K562 (cell line): ENCODE results near the gene KMT2A. TPM values are rescaled to one million over a fixed set of nuclear protein-coding genes. Genes with fewer than 3 reads are reported as not detected.

Experiments used
- polyA plus RNA-seq, 8 experiments: library from polyadenylated mRNA; depleted of rRNA in 4 of 8; stranded (reverse) in 5 of 8; unstranded in 3 of 8; fragments of >200 nt; fragmentation: Nextera tagmentation in 2 of 8; fragmentation: Illumina TruSeq in 1 of 8; extraction: Ambion mirVana in 2 of 8; extraction: Trizol in 1 of 8; gene quantifications; 2 replicates each; pipeline versions ENCODE4 v1.2.1 to v1.2.3, GENCODE V29; 2011 to 2014; ENCODE audit warnings: inconsistent platforms in 1 of 8, missing spikeins in 1 of 8
- total RNA-seq, 7 experiments: library from RNA; depleted of rRNA in 6 of 7; stranded (reverse); fragments of >200 nt in 6 of 7; fragmentation: Illumina TruSeq in 2 of 7; extraction: Trizol in 2 of 7; gene quantifications; 2 replicates each; pipeline versions ENCODE4 v1.2.1 to v1.2.3, GENCODE V29; 2011 to 2021; ENCODE audit warnings: low replicate concordance in 1 of 7
- TF ChIP-seq, protein P1 (sequence below): fragments of 200-600 bp; sonication (generic); IDR thresholded peaks from one replicate; pipeline ENCODE4 v1.6.1; 2012; ENCODE audit warnings: mild to moderate bottlenecking, low read depth, low read length, inconsistent platforms

Gene KMT2A
- total and polyA plus RNA-seq, 9 of the 15 experiments (the other 6 are each of a cell fraction or from before 2014, with no cell fraction given) = 9.6 to 59.9 (median 32.6) TPM

DNA sequence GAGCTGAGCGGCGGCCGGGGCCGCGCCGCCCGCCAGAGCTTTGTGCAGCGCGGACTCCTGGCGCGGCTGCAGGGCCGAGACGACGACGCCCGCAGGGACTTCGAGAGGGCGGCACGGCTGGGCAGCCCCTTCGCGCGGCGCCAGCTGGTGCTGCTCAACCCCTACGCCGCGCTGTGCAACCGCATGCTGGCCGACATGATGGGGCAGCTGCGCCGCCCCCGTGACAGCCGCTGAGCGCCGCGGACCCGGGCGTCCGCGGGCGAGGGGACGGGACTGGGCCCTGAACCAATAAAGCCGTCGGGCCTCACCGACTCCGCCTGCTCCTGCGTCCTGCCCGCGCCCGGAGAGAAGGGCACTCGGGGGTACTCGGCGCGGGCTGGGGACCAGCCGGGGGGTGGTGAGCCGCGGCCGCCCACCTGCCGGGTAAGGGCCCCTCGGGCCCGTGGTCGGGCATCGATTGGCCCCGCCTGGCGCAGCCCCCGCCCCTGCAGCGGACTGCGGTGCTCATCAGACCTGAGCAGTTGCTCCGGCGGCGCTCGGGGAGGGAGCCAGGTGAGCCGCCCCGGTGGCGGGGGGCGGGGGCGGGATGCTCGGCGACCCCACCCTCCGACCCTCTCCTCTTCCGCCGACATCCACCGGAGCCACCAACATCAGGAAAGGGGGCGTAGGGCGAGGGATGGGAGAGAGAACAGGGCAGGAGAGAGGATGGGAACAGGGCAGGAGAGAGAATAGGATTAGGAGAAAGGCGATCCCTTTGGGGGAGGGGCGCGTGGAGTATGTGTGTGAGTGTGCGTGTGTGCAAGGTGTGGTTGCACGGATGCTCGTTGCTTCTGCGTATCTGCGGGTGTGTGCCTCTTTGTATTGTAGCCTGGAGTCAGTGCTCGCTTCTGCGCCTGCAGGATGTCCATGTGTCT lies 94.6 kb downstream of the KMT2A start, which contains the start of gene TMEM25 (continued):
- TF ChIP-seq, protein P1, sequence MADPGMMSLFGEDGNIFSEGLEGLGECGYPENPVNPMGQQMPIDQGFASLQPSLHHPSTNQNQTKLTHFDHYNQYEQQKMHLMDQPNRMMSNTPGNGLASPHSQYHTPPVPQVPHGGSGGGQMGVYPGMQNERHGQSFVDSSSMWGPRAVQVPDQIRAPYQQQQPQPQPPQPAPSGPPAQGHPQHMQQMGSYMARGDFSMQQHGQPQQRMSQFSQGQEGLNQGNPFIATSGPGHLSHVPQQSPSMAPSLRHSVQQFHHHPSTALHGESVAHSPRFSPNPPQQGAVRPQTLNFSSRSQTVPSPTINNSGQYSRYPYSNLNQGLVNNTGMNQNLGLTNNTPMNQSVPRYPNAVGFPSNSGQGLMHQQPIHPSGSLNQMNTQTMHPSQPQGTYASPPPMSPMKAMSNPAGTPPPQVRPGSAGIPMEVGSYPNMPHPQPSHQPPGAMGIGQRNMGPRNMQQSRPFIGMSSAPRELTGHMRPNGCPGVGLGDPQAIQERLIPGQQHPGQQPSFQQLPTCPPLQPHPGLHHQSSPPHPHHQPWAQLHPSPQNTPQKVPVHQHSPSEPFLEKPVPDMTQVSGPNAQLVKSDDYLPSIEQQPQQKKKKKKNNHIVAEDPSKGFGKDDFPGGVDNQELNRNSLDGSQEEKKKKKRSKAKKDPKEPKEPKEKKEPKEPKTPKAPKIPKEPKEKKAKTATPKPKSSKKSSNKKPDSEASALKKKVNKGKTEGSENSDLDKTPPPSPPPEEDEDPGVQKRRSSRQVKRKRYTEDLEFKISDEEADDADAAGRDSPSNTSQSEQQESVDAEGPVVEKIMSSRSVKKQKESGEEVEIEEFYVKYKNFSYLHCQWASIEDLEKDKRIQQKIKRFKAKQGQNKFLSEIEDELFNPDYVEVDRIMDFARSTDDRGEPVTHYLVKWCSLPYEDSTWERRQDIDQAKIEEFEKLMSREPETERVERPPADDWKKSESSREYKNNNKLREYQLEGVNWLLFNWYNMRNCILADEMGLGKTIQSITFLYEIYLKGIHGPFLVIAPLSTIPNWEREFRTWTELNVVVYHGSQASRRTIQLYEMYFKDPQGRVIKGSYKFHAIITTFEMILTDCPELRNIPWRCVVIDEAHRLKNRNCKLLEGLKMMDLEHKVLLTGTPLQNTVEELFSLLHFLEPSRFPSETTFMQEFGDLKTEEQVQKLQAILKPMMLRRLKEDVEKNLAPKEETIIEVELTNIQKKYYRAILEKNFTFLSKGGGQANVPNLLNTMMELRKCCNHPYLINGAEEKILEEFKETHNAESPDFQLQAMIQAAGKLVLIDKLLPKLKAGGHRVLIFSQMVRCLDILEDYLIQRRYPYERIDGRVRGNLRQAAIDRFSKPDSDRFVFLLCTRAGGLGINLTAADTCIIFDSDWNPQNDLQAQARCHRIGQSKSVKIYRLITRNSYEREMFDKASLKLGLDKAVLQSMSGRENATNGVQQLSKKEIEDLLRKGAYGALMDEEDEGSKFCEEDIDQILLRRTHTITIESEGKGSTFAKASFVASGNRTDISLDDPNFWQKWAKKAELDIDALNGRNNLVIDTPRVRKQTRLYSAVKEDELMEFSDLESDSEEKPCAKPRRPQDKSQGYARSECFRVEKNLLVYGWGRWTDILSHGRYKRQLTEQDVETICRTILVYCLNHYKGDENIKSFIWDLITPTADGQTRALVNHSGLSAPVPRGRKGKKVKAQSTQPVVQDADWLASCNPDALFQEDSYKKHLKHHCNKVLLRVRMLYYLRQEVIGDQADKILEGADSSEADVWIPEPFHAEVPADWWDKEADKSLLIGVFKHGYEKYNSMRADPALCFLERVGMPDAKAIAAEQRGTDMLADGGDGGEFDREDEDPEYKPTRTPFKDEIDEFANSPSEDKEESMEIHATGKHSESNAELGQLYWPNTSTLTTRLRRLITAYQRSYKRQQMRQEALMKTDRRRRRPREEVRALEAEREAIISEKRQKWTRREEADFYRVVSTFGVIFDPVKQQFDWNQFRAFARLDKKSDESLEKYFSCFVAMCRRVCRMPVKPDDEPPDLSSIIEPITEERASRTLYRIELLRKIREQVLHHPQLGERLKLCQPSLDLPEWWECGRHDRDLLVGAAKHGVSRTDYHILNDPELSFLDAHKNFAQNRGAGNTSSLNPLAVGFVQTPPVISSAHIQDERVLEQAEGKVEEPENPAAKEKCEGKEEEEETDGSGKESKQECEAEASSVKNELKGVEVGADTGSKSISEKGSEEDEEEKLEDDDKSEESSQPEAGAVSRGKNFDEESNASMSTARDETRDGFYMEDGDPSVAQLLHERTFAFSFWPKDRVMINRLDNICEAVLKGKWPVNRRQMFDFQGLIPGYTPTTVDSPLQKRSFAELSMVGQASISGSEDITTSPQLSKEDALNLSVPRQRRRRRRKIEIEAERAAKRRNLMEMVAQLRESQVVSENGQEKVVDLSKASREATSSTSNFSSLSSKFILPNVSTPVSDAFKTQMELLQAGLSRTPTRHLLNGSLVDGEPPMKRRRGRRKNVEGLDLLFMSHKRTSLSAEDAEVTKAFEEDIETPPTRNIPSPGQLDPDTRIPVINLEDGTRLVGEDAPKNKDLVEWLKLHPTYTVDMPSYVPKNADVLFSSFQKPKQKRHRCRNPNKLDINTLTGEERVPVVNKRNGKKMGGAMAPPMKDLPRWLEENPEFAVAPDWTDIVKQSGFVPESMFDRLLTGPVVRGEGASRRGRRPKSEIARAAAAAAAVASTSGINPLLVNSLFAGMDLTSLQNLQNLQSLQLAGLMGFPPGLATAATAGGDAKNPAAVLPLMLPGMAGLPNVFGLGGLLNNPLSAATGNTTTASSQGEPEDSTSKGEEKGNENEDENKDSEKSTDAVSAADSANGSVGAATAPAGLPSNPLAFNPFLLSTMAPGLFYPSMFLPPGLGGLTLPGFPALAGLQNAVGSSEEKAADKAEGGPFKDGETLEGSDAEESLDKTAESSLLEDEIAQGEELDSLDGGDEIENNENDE = no peak
- TF ChIP-seq, all 486 proteins: peak for 118
